Immature natural killer cell (primary cell): ENCODE data around the gene TRHDE. TPM values are rescaled to one million over a fixed set of nuclear protein-coding genes. Genes with fewer than 3 reads are reported as not detected.
"Not testable (repeated sequence)": the region's sequence is repeated elsewhere in the genome, so short reads cannot be mapped to it uniquely, and the experiment has no call there.

ENCODE experiments used
- DNase-seq, 3 donors: peaks; one replicate each; pipeline ENCODE4 v3.0.0; 2022; ENCODE audit warnings: mixed read lengths in 1 of 3
- H3K27ac Mint-ChIP-seq, 6 donors: one replicate each; pipeline ENCODE4 v1.8.0; 2020; ENCODE audit warnings: mixed read lengths in 6 of 6, mild to moderate bottlenecking in 5 of 6, inconsistent platforms in 4 of 6, moderate library complexity in 3 of 6
- H3K27me3 Mint-ChIP-seq, 3 donors: one replicate each; pipeline ENCODE4 v1.8.0; 2020 to 2021; ENCODE audit warnings: low read depth in 3 of 3, mild to moderate bottlenecking in 3 of 3, mixed read lengths in 3 of 3, moderate library complexity in 3 of 3, inconsistent platforms in 1 of 3
- H3K36me3 Mint-ChIP-seq, 3 donors: one replicate each; pipeline ENCODE4 v1.8.0; 2020; ENCODE audit warnings: mixed read lengths in 3 of 3, inconsistent platforms in 2 of 3, mild to moderate bottlenecking in 2 of 3
- H3K4me1 Mint-ChIP-seq, 2 donors: one replicate each; pipeline ENCODE4 v1.8.0; 2020; ENCODE audit warnings: inconsistent platforms in 2 of 2, mild to moderate bottlenecking in 2 of 2, mixed read lengths in 2 of 2, moderate library complexity in 1 of 2
- H3K4me3 Mint-ChIP-seq, 5 donors: one replicate each; pipeline ENCODE4 v1.8.0; 2020; ENCODE audit warnings: mild to moderate bottlenecking in 5 of 5, mixed read lengths in 5 of 5, inconsistent platforms in 3 of 5, moderate library complexity in 3 of 5
- H3K9me3 Mint-ChIP-seq, 6 donors: one replicate each; pipeline ENCODE4 v1.8.0; 2020; ENCODE audit warnings: mild to moderate bottlenecking in 6 of 6, mixed read lengths in 6 of 6, inconsistent platforms in 4 of 6, moderate library complexity in 3 of 6
- polyA plus RNA-seq, 3 donors: library from polyadenylated mRNA; unstranded; fragments of 300-500 nt; fragmentation: Illumina TruSeq; gene quantifications; one replicate each; pipeline ENCODE4 v1.2.3, GENCODE V29; 2021

TRHDE gene
- polyA plus RNA-seq, 3 donors from 2014 or later, result not detected

GRCh38 chr12:72493407-72493806 is 221.2 kb downstream of the TRHDE start:
- H3K27me3 Mint-ChIP-seq, result peaks cover 0 to 3% (median 0%) of the 10 kb centered on the region in 3 donors
- peaks cover 3 to 21% (median 12%) of the 10 kb centered on the region in 6 donors for H3K9me3 Mint-ChIP-seq
- no peak for DNase-seq
- H3K4me1 Mint-ChIP-seq, result no peaks in the 10 kb centered on the region
- no peak overlapping the region for H3K27ac Mint-ChIP-seq
- H3K36me3 Mint-ChIP-seq, result no peaks in the 10 kb centered on the region
- H3K4me3 Mint-ChIP-seq, result no peak overlapping the region

GRCh38 chr12:72498354-72498753 is 226.2 kb downstream of the TRHDE start:
- no peak overlapping the region for H3K27ac Mint-ChIP-seq
- peaks cover 0 to 1% (median 0%) of the 10 kb centered on the region in 3 donors for H3K27me3 Mint-ChIP-seq
- DNase-seq, result no peak
- no peak overlapping the region for H3K4me3 Mint-ChIP-seq
- no peaks in the 10 kb centered on the region for H3K4me1 Mint-ChIP-seq
- peaks cover 0 to 36% (median 14%) of the 10 kb centered on the region in 6 donors for H3K9me3 Mint-ChIP-seq
- no peaks in the 10 kb centered on the region for H3K36me3 Mint-ChIP-seq

- H3K4me3 Mint-ChIP-seq, result no peak overlapping the region
- no peak for DNase-seq
- peaks cover 0 to under 1% (median 0%) of the 10 kb centered on the region in 3 donors for H3K27me3 Mint-ChIP-seq
- H3K4me1 Mint-ChIP-seq, result no peaks in the 10 kb centered on the region
- no peak overlapping the region for H3K27ac Mint-ChIP-seq
- H3K36me3 Mint-ChIP-seq, result no peaks in the 10 kb centered on the region
- peaks cover 0 to 41% (median 14%) of the 10 kb centered on the region in 6 donors for H3K9me3 Mint-ChIP-seq
Observed at GRCh38 chr12:72499244-72499643, 227.1 kb downstream of the TRHDE start.

DNA sequence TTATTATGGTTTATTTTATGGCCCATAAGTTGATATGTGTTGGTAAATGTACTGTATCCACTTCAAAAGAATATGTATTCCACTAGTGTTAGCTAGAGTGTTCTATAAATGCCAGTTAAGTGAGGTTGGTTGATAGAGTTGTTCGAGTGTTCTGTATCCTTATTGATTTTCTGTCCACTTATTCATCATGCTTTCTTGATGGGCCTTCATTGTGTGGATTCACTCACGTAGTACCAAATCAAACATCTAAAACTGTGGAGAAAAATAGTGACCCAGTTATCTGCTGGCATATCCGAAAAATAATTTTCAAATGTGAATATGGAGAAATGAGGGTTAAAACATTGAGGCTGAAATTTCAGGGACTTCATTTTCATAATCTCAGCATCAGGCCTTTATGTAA is 230.4 kb downstream of the TRHDE start:
- Mint-ChIP-seq H3K27me3 (peaks cover 0 to 2% (median 0%) of the 10 kb centered on the region in 3 donors), H3K4me1 (no peaks in the 10 kb centered on the region), H3K4me3 (no peak overlapping the region), H3K27ac (no peak overlapping the region), H3K36me3 (no peaks in the 10 kb centered on the region), H3K9me3 (peaks cover 5 to 55% (median 12%) of the 10 kb centered on the region in 6 donors)
- no peak for DNase-seq

GRCh38 chr12:72505227-72505626 is 233.1 kb downstream of the TRHDE start:
- H3K9me3 Mint-ChIP-seq, result peaks cover 5 to 40% (median 15%) of the 10 kb centered on the region in 6 donors
- peaks cover 0 to 3% (median 0%) of the 10 kb centered on the region in 3 donors for H3K27me3 Mint-ChIP-seq
- no peaks in the 10 kb centered on the region for H3K36me3 Mint-ChIP-seq
- H3K4me1 Mint-ChIP-seq, result no peaks in the 10 kb centered on the region
- H3K4me3 Mint-ChIP-seq, result no peak overlapping the region
- no peak for DNase-seq
- no peak overlapping the region for H3K27ac Mint-ChIP-seq

DNA sequence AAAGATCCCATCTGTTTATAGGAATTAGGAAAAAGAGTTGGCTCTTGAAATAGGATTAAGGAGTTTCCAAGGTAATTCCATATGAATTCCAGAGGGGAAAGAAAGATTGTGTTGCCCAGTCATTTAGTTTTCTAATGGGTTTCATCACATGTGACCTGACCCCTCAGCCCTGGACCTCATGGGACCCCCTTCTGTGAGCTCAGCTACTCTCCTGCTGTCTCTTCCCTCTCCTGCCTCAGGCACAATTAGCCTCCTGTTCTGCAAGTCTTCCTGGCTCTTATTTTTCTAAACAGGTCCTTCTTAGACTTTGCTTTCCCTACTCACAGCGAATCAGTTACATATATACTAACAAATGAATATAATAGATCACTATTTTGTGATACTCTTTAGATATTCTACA is 237.7 kb downstream of the TRHDE start:
- H3K9me3 Mint-ChIP-seq, result peaks cover 5 to 19% (median 15%) of the 10 kb centered on the region in 6 donors
- no peak overlapping the region for H3K4me3 Mint-ChIP-seq
- H3K27me3 Mint-ChIP-seq, result peaks cover 0 to 3% (median 2%) of the 10 kb centered on the region in 3 donors
- H3K27ac Mint-ChIP-seq, result no peak overlapping the region
- DNase-seq, result no peak
- no peaks in the 10 kb centered on the region for H3K4me1 Mint-ChIP-seq
- H3K36me3 Mint-ChIP-seq, result no peaks in the 10 kb centered on the region

- Mint-ChIP-seq H3K27ac (no peak overlapping the region), H3K9me3 (peaks cover 7 to 21% (median 10%) of the 10 kb centered on the region in 6 donors), H3K36me3 (no peaks in the 10 kb centered on the region), H3K27me3 (peaks cover 0 to 3% (median 2%) of the 10 kb centered on the region in 3 donors), H3K4me1 (no peaks in the 10 kb centered on the region), H3K4me3 (no peak overlapping the region)
- no peak for DNase-seq
Observed at GRCh38 chr12:72510772-72511171, 238.6 kb downstream of the TRHDE start.

GRCh38 chr12:72511498-72511897 is 239.3 kb downstream of the TRHDE start:
- Mint-ChIP-seq H3K36me3 (no peaks in the 10 kb centered on the region), H3K4me1 (no peaks in the 10 kb centered on the region), H3K27me3 (peaks cover 0 to 3% (median 2%) of the 10 kb centered on the region in 3 donors), H3K9me3 (peaks cover 7 to 21% (median 8%) of the 10 kb centered on the region in 6 donors), H3K27ac (no peak overlapping the region), H3K4me3 (no peak overlapping the region)
- DNase-seq, result no peak

GRCh38 chr12:72511906-72512305 is 239.7 kb downstream of the TRHDE start:
- Mint-ChIP-seq H3K4me1 (no peaks in the 10 kb centered on the region), H3K4me3 (no peak overlapping the region), H3K27me3 (peaks cover 0 to 3% (median 2%) of the 10 kb centered on the region in 3 donors), H3K27ac (no peak overlapping the region), H3K36me3 (no peaks in the 10 kb centered on the region), H3K9me3 (peaks cover 3 to 21% (median 8%) of the 10 kb centered on the region in 6 donors)
- no peak for DNase-seq

DNA sequence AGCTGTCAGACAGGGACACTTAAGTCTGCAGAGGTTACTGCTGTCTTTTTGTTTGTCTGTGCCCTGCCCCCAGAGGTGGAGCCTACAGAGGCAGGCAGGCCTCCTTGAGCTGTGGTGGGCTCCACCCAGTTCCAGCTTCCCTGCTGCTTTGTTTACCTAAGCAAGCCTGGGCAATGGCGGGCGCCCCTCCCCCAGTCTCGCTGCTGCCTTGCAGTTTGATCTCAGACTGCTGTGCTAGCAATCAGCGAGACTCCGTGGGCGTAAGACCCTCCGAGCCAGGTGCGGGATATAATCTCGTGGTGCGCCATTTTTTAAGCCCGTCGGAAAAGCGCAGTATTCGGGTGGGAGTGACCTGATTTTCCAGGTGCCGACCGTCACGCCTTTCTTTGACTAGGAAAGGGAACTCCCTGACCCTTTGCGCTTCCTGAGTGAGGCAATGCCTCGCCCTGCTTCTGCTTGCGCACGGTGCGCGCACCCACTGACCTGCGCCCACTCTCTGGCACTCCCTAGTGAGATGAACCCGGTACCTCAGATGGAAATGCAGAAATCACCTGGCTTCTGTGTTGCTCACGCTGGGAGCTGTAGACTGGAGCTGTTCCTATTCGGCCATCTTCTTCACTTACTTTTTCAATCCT is 248.0 kb downstream of the TRHDE start:
- H3K27me3 Mint-ChIP-seq, H3K4me3 Mint-ChIP-seq, H3K27ac Mint-ChIP-seq, H3K36me3 Mint-ChIP-seq, DNase-seq, H3K4me1 Mint-ChIP-seq: not testable (repeated sequence)
- H3K9me3 Mint-ChIP-seq, result peaks cover 6 to 21% (median 13%) of the 10 kb centered on the region in 6 donors

DNA sequence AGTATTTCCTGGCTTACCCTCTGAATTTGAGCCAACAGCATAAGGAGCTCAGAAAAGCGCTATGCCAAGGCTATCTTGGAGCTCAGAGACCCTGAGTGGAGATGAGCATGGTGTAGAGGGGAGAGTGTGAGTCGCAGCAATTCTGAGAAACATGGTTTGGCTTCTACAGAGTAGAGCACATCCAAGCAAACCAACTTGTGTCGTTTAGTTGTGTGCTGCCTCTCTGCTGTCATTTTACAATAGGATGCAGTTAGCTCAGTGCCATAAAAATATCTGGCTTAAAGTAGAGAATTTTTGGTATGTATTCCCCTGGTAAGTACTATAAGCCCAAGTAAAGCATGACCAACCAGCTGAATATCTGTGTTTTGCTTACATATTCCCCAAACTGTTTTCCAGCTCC is 249.2 kb downstream of the TRHDE start:
- Mint-ChIP-seq H3K27me3 (peaks cover 0 to 2% (median 0%) of the 10 kb centered on the region in 3 donors), H3K27ac (no peak overlapping the region), H3K4me3 (no peak overlapping the region), H3K9me3 (peaks cover 4 to 22% (median 12%) of the 10 kb centered on the region in 6 donors), H3K4me1 (no peaks in the 10 kb centered on the region), H3K36me3 (no peaks in the 10 kb centered on the region)
- DNase-seq, result no peak

- Mint-ChIP-seq H3K27me3 (peaks cover 0 to 2% (median 0%) of the 10 kb centered on the region in 3 donors), H3K27ac (no peak overlapping the region)
Observed at GRCh38 chr12:72522411-72522810, 250.2 kb downstream of the TRHDE start.

GRCh38 chr12:72523754-72524153 is 251.6 kb downstream of the TRHDE start:
- Mint-ChIP-seq H3K27ac (no peak overlapping the region), H3K4me1 (no peaks in the 10 kb centered on the region), H3K9me3 (peaks cover 7 to 31% (median 12%) of the 10 kb centered on the region in 6 donors), H3K36me3 (no peaks in the 10 kb centered on the region), H3K27me3 (peaks cover 0 to 2% (median 0%) of the 10 kb centered on the region in 3 donors), H3K4me3 (no peak overlapping the region)
- no peak for DNase-seq

More at GRCh38 chr12:72522411-72522810, 250.2 kb downstream of the TRHDE start:
- Mint-ChIP-seq H3K36me3 (no peaks in the 10 kb centered on the region), H3K4me3 (no peak overlapping the region), H3K4me1 (no peaks in the 10 kb centered on the region), H3K9me3 (peaks cover 7 to 30% (median 12%) of the 10 kb centered on the region in 6 donors)
- no peak for DNase-seq

DNA sequence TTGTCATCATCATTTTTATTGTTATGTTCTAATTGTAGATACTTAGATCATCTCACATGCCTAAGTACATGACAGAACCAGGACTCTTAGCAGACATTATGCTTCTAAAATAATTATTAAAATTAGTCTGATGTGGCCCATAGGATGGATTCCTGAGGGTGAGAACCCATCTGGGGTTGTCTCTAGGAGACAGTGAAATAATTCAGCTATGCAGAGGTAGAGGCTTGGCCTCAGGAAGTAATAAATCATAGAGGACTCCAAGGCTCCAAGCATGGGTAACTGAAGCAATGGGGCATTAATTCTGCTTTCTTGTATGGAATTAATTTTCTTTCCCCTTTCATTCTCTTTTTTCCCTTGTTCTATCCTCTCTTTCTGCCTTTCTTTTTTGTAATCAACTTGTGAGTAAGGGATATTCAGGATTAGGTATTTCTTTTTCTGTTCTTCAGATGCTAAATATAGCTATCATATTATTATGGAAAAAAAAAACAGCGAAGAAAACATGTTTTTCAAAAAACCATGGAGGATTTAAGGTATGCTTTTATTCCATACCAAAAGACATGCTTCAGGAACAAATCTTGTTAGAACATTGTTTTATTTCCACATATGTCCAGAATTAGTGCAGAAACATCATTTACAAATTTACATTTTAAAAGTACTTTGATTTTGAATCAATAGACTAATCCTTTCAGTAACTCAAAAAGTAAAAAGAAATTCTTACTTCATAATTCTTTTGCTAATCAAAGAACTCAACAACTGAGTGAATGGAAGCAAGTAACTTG is 263.2 kb downstream of the TRHDE start:
- Mint-ChIP-seq H3K27ac (no peak overlapping the region), H3K9me3 (peaks cover 2 to 27% (median 21%) of the 10 kb centered on the region in 6 donors), H3K4me3 (no peak overlapping the region), H3K36me3 (no peaks in the 10 kb centered on the region), H3K27me3 (peaks cover 0 to 3% (median 0%) of the 10 kb centered on the region in 3 donors), H3K4me1 (no peaks in the 10 kb centered on the region)
- no peak for DNase-seq
